ENCODE measurements around the gene PGD.
"Not testable (repeated sequence)": the region's sequence is repeated elsewhere in the genome, so short reads cannot be mapped to it uniquely, and the experiment has no call there.

Gene PGD

GRCh38 chr1:10433790-10434189 lies 34.9 kb downstream of the PGD start:
- DNase-seq, result no peak

DNA sequence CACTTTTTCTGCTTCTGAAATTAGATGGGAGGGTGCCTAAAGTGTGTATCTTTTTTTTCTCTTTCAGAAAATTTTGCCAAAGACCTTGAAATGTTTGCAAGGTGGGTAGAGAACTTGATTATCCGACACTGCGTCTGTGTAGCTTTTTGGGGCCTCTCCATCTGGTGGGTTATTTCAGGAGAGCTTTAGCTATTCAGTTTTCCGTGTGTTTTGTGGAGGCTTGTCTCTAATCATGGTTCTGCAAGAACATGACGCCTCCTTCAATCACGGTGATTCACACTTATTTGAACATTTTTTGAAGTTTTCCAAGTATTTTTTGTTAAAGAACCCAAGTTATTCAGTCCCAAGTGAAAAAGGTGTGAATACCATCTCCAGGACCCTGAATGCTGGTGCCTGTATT lies 35.7 kb downstream of the PGD start:
- peak in 1 of 58 donors; percentile 8 for DNase-seq

- no peak for DNase-seq
These were observed 38.2 kb downstream of the PGD start for GRCh38 chr1:10437052-10437451.

DNA sequence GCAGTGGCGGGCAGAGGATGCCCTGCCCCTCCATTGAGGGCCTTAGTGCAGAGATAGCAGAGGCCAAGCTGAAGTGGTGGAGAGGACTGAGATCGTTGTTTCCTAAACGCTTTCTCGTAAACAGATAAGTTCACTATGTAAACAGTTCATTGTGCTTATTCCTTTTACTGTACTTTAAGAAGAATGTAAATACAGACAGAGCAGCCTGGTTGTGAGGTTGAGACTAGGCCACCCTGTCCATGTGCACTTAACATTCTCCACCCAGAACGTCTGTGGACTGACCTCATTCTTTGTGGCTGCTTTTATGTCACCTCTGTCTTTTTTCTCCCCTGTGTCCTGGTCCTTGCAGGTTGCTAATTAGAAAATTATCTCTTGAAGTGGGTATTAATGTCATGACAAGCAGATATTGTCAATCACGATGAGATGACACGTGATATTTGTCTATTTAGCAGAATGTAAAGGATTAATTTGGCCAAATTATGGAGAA lies 39.9 kb downstream of the PGD start:
- DNase-seq, result no peak

- DNase-seq, result no peak
These were observed 41.4 kb downstream of the PGD start for GRCh38 chr1:10440305-10440704.

- DNase-seq, result no peak
These were observed 41.9 kb downstream of the PGD start for GRCh38 chr1:10440794-10441193.

- DNase-seq, result no peak
These were observed 45.4 kb downstream of the PGD start for GRCh38 chr1:10444248-10444647.

DNA sequence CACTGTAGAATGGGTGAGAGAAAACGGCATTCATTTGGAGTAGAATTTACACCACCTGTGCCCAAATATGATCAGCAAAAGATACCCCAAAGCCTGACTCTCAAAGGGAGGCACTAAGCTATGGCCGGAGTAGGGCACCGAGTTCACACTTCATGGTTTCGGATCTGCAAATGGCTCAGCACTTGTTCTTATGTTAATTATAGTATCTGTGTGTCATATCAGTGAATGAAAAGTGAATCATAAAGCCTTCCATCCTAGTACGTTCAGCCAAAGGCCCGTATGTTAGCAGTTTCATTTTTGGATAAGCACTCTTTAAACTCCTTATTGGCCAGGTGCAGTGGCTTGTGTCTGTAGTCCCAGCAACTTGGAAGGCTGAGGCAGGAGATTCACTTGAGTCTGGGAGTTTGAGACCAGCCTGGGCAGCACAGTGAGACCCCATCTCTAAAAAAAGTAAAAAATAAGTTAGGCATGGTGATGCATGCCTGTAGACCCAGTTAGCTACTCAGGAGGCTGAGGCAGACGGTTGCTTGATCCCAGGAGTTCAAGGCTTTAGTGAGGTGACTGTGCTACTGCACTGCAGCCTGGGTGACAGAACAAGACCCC lies 46.0 kb downstream of the PGD start:
- DNase-seq, result no peak

- DNase-seq, result no peak
These were observed 48.0 kb downstream of the PGD start for GRCh38 chr1:10446790-10447422.

GRCh38 chr1:10449751-10450150 lies 50.9 kb downstream of the PGD start, which contains the start of gene CORT:
TSS of gene CORT (plus strand) at chr1:10450031. CDS start at chr1:10450224, 193 bp downstream.
- DNase-seq, result peak in 16 of 58 donors; percentile 3 to 40 (median 21)

GRCh38 chr1:10450156-10450814 lies 51.4 kb downstream of the PGD start:
- peak in 1 of 58 donors; percentile 9 for DNase-seq

DNA sequence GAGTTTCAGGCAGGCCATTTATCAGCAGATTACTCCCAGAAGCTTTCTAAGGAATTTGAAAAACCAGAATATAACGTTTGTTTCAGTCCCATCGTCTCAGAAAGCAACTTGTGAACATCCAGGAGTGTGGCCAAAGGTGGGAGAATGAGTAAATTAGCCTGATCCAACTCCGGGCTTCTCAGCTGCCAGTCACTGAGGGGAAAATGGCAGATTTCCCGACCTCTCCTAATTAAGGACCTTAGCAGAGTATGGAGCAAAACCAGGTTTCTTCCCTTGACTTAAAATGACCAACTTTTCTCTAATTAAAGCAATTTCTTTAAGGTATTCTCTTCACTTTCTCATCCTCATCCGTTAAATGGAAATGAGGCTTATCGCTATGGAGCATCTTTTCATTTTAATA lies 52.0 kb downstream of the PGD start:
- peak in 1 of 58 donors; percentile 19 for DNase-seq

- DNase-seq, result peak in 3 of 58 donors; percentile 4 to 20 (median 9)
These were observed 52.4 kb downstream of the PGD start for GRCh38 chr1:10451287-10451686.

DNA sequence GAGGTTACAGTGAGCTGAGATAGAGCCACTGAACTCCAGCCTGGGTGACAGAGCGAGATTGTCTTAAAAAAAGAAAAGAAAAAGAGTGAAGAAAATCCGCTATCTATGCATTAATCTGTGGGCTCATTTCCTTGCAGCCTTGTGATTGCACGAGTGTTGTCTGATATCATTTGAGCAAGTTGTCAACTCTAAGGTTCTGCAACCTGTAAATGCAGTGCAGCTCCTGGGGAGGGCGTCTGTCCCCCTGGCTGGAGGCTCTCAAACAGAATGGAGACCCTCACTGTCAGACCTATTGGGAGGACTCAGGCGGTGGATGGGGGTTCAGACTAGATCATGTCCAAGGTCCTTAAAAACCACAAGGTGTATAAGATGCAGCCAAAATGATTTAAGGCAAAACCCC lies 57.2 kb downstream of the PGD start:
- no peak for DNase-seq

DNA sequence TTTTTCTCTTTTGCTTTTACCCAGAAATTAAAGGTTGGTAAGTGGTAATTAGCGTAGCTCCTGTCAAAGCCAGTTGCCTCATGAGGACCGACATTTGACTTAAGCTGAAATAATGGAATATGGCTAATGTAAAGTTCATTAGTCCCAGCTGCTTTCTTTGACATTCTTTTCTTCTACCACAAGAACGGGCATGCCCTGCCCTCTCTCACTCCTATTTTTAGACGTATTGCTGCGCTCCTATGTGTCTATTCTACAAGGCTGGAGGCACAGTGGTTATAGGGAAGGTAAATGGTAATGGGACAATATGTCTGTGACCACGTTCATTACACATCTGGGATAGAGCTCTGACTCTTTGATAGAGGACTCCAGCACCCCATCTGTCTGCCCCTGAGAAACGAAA lies 57.8 kb downstream of the PGD start:
- DNase-seq, result no peak

DNA sequence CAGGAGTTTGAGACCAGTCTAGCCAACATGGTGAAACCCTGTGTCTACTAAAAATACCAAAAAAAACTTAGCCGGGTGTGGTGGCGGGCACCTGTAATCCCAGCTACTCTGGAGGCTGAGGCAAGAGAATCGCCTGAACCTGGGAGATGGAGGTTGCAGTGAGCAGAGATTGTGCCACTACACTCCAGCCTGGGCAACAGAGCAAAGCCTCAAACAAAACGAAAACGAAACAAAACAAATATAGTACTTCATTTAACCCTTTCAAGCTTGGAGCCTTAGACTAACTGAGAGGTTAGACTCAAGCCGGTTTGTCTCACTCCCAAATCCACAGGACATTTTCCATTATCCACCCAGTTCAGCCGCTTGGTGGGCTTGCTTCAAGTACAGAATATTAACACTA lies 58.6 kb downstream of the PGD start:
- not testable (repeated sequence) for DNase-seq

GRCh38 chr1:10457875-10458274 lies 59.0 kb downstream of the PGD start:
- DNase-seq, result no peak

GRCh38 chr1:10459184-10459583 lies 60.3 kb downstream of the PGD start:
- no peak for DNase-seq

- DNase-seq, result no peak
These were observed 68.2 kb downstream of the PGD start for GRCh38 chr1:10467078-10467477.

GRCh38 chr1:10470043-10470442 lies 71.2 kb downstream of the PGD start:
- DNase-seq, result no peak

Data from anterior cingulate cortex (tissue), 58 donors.